Measurements from ENCODE around the gene SGMS1. TPM values are rescaled to one million over a fixed set of nuclear protein-coding genes. Genes with fewer than 3 reads are reported as not detected.
A peak's percentile ranks its signal among the peaks of the same experiment; 100 is the strongest.

Gene SGMS1
- total and polyA plus RNA-seq, 7 donors: 3.5 to 81.3 (median 55.7) TPM

DNA sequence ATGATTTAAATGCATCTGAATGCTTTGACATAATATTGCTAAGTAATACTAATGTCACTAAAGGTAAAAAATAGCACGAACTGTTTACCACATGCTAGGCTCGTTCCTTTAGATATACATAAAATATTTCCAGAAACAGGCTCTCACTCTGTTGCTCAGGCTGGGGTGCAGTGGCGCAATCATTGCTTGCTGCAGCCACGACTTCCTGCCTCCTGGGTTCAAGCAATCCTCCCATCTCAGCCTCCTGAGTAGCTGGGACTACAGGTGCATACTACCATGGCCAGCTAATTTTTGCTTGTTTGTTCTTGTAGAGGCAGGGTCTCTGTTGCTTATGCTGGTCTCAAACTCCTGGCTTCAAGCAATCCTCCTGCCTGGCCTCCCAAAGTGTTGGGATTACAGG is 183.3 kb downstream of the SGMS1 start:
- WGBS, 2 donors: 84 to 94% methylated on average over 4 of the region's 4 CpGs
- H3K27me3 ChIP-seq: no peaks in the 10 kb centered on the region
- no peak overlapping the region for H3K4me3 ChIP-seq
- DNase-seq: no peak
- no peak overlapping the region for H3K27ac ChIP-seq
- TF ChIP-seq CTCF (IDR thresholded peaks at IDR 0.05) (no peak), EP300 (IDR thresholded peaks at IDR 0.05) (no peak), POLR2A (IDR thresholded peaks at IDR 0.05) (no peak), POLR2AphosphoS5 (IDR thresholded peaks at IDR 0.05) (no peak)
- H3K36me3 ChIP-seq: no peaks in the 10 kb centered on the region
- intact Hi-C loops (cut with DNase I): no loop called here
- H3K4me1 ChIP-seq: peaks cover 0 to 10% (median 0%) of the 10 kb centered on the region in 4 donors
- H3K9me3 ChIP-seq: no peaks in the 10 kb centered on the region

DNA sequence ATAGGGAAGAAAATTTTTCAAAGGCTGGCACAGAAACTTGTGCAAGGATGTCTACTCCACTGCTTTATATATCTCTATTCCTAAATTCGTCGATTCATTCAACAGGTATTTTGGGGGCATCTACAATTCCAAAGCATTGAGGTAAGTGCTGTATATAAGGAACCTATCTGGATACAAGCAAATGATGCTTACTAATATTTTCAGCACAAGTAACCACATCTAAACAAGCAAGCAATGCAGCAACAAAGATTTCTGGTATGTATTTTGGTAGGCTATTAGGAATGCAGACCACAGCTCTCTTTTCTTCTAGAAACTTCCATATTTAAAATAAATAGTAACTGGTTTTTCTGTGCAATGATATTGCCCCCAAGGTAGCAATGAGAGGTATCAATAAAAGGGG is 183.9 kb downstream of the SGMS1 start:
- TF ChIP-seq POLR2A (IDR thresholded peaks at IDR 0.05) (no peak), EP300 (IDR thresholded peaks at IDR 0.05) (no peak), POLR2AphosphoS5 (IDR thresholded peaks at IDR 0.05) (no peak), CTCF (IDR thresholded peaks at IDR 0.05) (no peak)
- Histone ChIP-seq H3K4me1 (peaks cover 0 to 10% (median 0%) of the 10 kb centered on the region in 4 donors), H3K9me3 (no peaks in the 10 kb centered on the region), H3K36me3 (no peaks in the 10 kb centered on the region), H3K27me3 (no peaks in the 10 kb centered on the region), H3K4me3 (no peak overlapping the region), H3K27ac (no peak overlapping the region)
- DNase-seq: no peak
- WGBS, 2 donors: 96 to 98% methylated on average over 2 of the region's 2 CpGs
- intact Hi-C loops (cut with DNase I): no loop called here

DNA sequence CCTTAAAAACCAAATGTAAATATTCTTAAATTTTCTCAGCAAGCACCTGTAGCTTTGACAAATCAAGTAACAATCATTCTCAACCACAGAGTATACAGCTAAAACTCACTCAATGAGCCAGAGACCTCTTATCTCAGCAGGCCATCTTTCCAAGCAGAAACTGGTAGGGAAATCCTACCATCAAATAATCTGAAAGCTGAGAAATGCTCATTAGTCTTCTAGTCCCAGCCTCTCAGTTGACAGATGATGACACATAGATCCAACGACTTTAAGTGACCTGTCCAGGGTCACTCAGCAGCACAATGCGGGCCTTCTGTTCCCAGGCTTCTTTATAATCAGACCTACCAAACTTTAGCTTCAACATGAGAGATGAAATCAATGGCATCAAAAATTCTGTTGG is 184.6 kb downstream of the SGMS1 start:
- 91% methylated on average over 2 of the region's 2 CpGs for WGBS, 2 donors
- no peak for DNase-seq
- Histone ChIP-seq H3K4me1 (peaks cover 0 to 10% (median 0%) of the 10 kb centered on the region in 4 donors), H3K27ac (no peak overlapping the region), H3K27me3 (no peaks in the 10 kb centered on the region), H3K4me3 (no peak overlapping the region), H3K36me3 (no peaks in the 10 kb centered on the region), H3K9me3 (no peaks in the 10 kb centered on the region)
- intact Hi-C loops (cut with DNase I): no loop called here
- TF ChIP-seq EP300 (IDR thresholded peaks at IDR 0.05) (no peak), POLR2A (IDR thresholded peaks at IDR 0.05) (no peak), CTCF (IDR thresholded peaks at IDR 0.05) (no peak), POLR2AphosphoS5 (IDR thresholded peaks at IDR 0.05) (no peak)

GRCh38 chr10:50438049-50438936 is 185.5 kb downstream of the SGMS1 start:
- Histone ChIP-seq H3K27me3 (no peaks in the 10 kb centered on the region), H3K27ac (peak overlapping the region in 2 of 4 donors; percentile 19), H3K9me3 (no peaks in the 10 kb centered on the region), H3K36me3 (no peaks in the 10 kb centered on the region), H3K4me3 (no peak overlapping the region), H3K4me1 (peaks cover 0 to 10% (median 0%) of the 10 kb centered on the region in 4 donors)
- TF ChIP-seq POLR2AphosphoS5 (IDR thresholded peaks at IDR 0.05) (no peak), POLR2A (IDR thresholded peaks at IDR 0.05) (no peak), CTCF (IDR thresholded peaks at IDR 0.05) (no peak), EP300 (IDR thresholded peaks at IDR 0.05) (no peak)
- no peak for DNase-seq
- WGBS, 2 donors: 88 to 95% methylated on average over 6 of the region's 6 CpGs
- intact Hi-C loops (cut with DNase I): no loop called here
